HCT116 (cell line): ENCODE results near the gene FAM20C.

Experiments used
- CTCF ChIP-seq, 3 experiments: fragments of 200-600 bp in 1 of 3; sonication (generic) in 1 of 3; IDR thresholded peaks in 2 of 3; conservative IDR thresholded peaks in 1 of 3; 2 replicates each; pipeline ENCODE4 v1.5.1; 2012 to 2017; ENCODE audit warnings: low read depth in 2 of 3, low read length in 2 of 3, antibody characterized with exemption in 1 of 3, borderline replicate concordance in 1 of 3, control low read depth in 1 of 3, mild to moderate bottlenecking in 1 of 3, mixed read lengths in 1 of 3, mixed run types in 1 of 3, moderate library complexity in 1 of 3; ENCODE audit not compliant: insufficient read depth in 1 of 3
- ELF1 ChIP-seq: IDR thresholded peaks from 2 replicates; pipeline ENCODE4 v1.6.1; 2012; ENCODE audit warnings: low read depth, borderline replicate concordance
- EZH2 ChIP-seq: fragments of 200-600 bp; sonication (generic); IDR thresholded peaks from 2 replicates; pipeline ENCODE4 v1.6.1; 2017; ENCODE audit warnings: antibody characterized with exemption, mixed run types
- FOSL1 ChIP-seq: IDR thresholded peaks from 2 replicates; pipeline ENCODE4 v1.6.1; 2012; ENCODE audit warnings: low read depth
- JUND ChIP-seq: IDR thresholded peaks from 2 replicates; pipeline ENCODE4 v1.6.1; 2012
- POLR2A ChIP-seq: IDR thresholded peaks from 2 replicates; pipeline ENCODE4 v1.7.0; 2011; ENCODE audit warnings: borderline replicate concordance; ENCODE audit not compliant: insufficient read depth, insufficient read length; ENCODE audit errors: extremely low read depth
- POLR2AphosphoS5 ChIP-seq: IDR thresholded peaks from 2 replicates; pipeline ENCODE4 v1.6.1; 2011; ENCODE audit warnings: mild to moderate bottlenecking, low read depth, low read length, moderate library complexity
- RAD21 ChIP-seq: IDR thresholded peaks from 2 replicates; pipeline ENCODE4 v1.6.1; 2012; ENCODE audit warnings: low read depth, mild to moderate bottlenecking
- SIN3A ChIP-seq: IDR thresholded peaks from 2 replicates; pipeline ENCODE4 v1.6.1; 2012; ENCODE audit warnings: low read depth
- SP1 ChIP-seq: IDR thresholded peaks from 2 replicates; pipeline ENCODE4 v1.6.1; 2012; ENCODE audit warnings: low read depth
- SRF ChIP-seq: IDR thresholded peaks from 2 replicates; pipeline ENCODE4 v1.6.1; 2012; ENCODE audit warnings: low read depth
- TCF7L2 ChIP-seq: IDR thresholded peaks from 2 replicates; pipeline ENCODE4 v1.7.0; 2011; ENCODE audit warnings: borderline replicate concordance, inconsistent platforms; ENCODE audit not compliant: insufficient read depth, insufficient read length; ENCODE audit errors: extremely low read depth
- TF ChIP-seq, protein P1 (sequence below): IDR thresholded peaks from 2 replicates; pipeline ENCODE4 v1.6.1; 2012
- TF ChIP-seq, protein P2 (sequence below): IDR thresholded peaks from 2 replicates; pipeline ENCODE4 v1.6.1; 2012; ENCODE audit warnings: low read depth

DNA sequence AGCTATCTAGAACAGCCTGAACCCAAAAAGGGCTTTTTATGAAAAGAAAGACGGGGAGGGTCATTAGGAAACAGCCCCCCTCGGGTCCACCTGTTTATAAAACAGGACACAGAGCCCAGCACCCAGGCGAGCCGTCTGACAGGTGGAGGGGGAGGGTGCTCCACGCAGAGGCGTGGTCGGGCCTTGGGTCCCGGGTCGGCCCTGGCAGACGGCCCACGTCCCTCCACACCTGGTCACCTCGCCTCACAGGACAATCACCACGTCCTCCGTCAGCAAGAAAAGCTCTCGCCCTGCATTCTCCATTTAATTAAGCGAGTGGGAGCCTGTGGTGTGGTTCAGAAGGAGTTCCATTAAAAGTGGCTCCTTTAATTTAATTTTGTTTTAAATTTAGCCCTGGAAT, 55.3 kb downstream of the FAM20C start:
- TF ChIP-seq SP1 (no peak), CTCF (IDR thresholded peaks at IDR 0.05 in 2 of 3, conservative IDR thresholded peaks at IDR 0.05 in 1 of 3; ENCODE audit: borderline replicate concordance in 1 of 3, insufficient read depth in 1 of 3, low read depth in 2 of 3, low read length in 2 of 3) (no peak), RAD21 (no peak), EZH2 (no peak), POLR2A (no peak), POLR2AphosphoS5 (no peak), TCF7L2 (no peak), FOSL1 (no peak), ELF1 (no peak), SRF (no peak), SIN3A (no peak), JUND (no peak)
- TF ChIP-seq, protein P1, sequence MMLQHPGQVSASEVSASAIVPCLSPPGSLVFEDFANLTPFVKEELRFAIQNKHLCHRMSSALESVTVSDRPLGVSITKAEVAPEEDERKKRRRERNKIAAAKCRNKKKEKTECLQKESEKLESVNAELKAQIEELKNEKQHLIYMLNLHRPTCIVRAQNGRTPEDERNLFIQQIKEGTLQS: no peak
- TF ChIP-seq, protein P2, sequence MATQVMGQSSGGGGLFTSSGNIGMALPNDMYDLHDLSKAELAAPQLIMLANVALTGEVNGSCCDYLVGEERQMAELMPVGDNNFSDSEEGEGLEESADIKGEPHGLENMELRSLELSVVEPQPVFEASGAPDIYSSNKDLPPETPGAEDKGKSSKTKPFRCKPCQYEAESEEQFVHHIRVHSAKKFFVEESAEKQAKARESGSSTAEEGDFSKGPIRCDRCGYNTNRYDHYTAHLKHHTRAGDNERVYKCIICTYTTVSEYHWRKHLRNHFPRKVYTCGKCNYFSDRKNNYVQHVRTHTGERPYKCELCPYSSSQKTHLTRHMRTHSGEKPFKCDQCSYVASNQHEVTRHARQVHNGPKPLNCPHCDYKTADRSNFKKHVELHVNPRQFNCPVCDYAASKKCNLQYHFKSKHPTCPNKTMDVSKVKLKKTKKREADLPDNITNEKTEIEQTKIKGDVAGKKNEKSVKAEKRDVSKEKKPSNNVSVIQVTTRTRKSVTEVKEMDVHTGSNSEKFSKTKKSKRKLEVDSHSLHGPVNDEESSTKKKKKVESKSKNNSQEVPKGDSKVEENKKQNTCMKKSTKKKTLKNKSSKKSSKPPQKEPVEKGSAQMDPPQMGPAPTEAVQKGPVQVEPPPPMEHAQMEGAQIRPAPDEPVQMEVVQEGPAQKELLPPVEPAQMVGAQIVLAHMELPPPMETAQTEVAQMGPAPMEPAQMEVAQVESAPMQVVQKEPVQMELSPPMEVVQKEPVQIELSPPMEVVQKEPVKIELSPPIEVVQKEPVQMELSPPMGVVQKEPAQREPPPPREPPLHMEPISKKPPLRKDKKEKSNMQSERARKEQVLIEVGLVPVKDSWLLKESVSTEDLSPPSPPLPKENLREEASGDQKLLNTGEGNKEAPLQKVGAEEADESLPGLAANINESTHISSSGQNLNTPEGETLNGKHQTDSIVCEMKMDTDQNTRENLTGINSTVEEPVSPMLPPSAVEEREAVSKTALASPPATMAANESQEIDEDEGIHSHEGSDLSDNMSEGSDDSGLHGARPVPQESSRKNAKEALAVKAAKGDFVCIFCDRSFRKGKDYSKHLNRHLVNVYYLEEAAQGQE: no peak
